GOT3 (cell line): ENCODE data around the gene SERPINE2.

Source experiments
- DNase-seq: peaks from one replicate; lab custom pipeline; 2025; ENCODE audit warnings: mixed read lengths; lab: John Stamatoyannopoulos, UW

The SERPINE2 gene

GRCh38 chr2:223973606-223974005, 65.5 kb downstream of the SERPINE2 start:
- DNase-seq = no peak

- no peak for DNase-seq
Measured at GRCh38 chr2:223972656-223973102, 66.4 kb downstream of the SERPINE2 start.

- DNase-seq = no peak
Measured at GRCh38 chr2:223971731-223972130, 67.4 kb downstream of the SERPINE2 start.

DNA sequence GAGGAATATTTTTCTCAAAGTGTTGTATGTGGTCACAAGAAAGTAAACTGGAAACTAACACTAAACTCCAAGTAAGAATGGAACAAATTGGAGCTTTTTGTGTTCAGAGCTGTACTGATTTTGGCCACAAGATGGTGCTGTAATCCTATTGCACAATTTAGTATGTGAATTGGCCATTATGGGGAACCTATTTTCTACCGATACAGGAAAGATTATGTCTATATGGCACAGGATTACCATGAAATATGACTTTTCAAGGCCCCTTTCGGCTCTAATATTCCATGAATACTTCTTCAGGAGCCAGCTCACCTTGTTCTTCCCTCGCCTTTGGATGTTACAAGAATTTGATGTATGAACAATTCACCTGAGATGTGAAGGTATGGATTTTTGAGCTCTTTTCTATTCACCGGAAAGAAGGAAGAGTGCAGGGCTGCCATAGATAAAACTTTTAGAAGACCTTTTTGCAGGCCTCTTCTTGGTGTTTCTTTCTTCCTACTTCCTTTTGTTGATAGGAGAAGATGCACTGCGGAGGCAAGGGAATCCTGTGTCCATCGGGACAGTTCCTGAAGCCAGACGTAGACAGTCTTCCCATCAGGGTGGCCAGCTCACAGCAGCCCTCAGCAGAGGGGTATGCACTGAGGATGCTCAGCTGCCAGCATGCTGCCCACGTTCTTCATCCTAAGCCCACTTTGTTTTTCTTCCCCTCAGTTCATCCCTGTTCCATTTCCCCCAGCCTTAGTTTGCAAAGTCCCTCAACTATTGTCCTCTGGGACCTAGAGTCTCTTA, 68.5 kb downstream of the SERPINE2 start:
- DNase-seq = no peak

DNA sequence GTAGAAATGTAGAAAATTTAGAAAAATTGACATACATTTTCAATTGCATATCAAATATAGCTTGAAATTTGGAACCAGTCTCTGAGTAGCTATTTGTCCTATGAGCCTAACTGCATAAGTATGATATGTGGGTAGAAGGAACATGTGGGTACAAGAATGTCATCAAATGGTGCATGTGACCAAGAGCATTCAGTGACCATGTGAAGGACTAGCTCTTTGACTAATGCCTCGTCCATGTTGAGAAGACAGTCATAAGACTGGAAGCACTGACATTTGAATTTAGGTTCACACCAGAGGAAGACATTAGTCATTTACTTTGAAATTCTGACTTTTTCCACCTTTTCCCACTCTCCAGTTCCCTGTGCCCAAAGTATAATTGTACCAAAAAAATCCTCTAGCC, 69.2 kb downstream of the SERPINE2 start:
- DNase-seq = no peak

DNA sequence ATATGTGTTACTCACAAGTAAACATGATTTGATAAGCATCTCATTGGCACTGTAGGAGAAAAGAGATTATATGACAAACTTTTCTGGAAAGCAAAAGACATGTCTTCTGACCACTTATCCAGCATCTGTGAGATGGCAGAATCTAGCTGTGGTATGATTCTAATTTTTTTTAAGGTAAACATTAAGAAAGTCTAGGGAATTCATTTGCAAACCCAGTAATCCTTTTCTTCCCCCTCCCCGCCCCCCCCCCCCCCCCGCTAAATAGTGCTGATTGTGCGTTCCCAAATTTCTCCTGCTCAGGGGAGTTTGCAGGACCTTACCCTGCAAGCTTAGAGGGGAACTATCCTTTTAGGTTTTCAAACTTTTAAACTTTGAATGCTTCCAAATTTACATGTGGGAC, 69.8 kb downstream of the SERPINE2 start:
- no peak for DNase-seq

GRCh38 chr2:223967981-223968380, 71.1 kb downstream of the SERPINE2 start:
- no peak for DNase-seq

DNA sequence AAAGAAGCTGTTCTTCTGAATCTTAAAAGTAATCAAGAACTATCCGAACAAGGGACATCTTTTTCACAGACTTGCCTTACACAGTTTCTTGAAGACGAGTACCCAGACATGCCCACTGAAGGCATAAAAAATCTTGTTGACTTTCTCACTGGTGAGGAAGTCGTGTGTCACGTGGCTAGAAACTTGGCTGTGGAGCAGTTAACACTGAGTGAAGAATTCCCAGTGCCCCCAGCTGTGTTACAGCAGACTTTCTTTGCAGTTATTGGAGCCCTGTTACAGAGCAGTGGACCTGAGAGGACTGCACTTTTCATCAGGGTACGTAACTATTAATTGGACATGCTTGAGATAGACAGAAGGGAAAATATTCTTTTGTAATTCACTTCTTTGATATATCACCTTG, 79.4 kb downstream of the SERPINE2 start:
- DNase-seq = no peak

DNA sequence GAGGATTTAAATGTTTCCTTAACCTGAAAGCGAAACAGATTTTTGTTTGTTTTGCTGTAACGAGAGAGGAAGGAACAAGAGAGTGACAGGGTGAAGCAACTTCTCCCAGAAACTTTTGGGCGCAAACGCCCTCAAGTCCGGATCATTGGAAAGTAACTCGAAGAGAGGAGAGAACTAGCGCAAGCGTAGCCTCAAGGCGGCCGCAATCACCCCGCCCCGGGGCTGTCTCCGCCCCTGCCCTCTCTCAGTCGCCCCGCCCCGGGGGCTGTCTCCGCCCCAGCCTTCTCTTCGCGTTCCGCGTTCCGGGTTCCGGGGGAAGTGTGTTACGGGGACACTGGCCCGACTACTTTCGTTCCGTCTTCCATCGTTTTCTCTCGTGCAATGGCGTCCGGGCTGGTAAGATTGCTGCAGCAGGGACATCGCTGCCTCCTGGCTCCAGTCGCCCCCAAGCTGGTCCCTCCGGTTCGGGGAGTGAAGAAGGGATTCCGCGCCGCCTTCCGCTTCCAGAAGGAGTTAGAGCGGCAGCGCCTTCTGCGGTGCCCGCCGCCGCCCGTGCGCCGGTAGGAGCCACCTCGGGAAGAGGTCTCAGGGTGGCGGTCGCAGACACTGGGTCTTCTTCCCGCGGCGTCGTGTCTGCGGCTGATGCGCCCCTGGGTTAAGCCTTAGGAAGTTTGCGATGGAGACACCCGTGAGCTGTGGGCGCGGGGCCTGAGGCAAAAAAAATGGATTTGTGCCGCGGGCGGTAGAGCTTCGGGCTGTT, 81.8 kb downstream of the SERPINE2 start, which contains the start of gene MRPL44:
MRPL44 (plus strand) TSS at position 372 of the 760 bp plus-strand sequence; CDS start at position 382, 10 bp downstream.
- peak; percentile 91 for DNase-seq

GRCh38 chr2:223956300-223956699, 82.8 kb downstream of the SERPINE2 start:
- no peak for DNase-seq

DNA sequence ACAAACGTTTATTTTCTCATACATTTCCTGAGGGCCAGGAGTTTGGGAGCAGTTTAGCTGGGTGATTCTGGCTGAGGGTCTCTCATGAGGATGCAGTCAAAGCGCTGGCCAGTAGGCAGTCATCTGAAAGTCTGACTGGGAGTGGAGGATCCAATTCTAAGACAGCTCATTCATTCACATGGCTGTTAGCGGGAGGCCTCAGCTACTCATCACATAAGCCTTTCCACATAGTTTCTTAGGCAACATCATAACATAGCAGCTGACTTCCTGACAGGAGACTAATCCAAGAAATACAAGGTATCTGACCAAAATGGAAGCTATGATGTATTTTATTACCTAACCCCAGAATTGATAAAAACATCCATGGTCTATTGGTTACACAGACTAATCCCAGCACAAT, 84.7 kb downstream of the SERPINE2 start:
- no peak for DNase-seq

DNA sequence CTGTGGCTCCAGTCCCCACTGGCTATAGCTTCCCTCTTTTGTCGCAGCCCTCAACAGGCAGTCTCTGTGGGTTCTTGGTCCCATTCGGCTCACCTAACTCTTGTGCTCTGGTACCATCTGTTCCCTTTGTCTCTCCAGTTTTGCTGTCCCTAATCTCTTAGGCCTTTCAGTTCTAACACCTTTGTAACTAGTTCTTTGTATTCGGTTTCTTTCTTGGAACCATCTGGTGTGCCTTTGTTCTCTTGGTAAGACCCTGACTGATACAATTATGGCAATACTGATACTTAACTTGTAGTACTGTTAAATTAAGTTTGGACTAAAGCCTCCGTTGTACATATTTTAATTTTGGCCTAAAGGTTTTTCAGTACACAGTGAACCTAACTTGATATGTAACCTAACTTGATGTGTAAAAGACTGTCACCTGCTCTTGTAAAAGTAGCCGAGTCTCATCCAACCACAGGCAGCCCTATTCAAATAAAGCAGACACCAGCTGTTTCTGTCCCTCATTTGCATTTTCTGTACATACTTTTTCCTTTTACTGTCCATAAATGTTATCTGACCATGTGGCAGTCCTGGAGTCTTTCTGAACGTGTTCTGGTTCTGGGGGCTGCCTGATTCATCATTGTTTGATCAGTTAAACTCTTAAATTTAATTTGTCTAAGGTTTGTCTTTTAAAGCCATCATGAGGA, 86.7 kb downstream of the SERPINE2 start:
- DNase-seq = no peak

DNA sequence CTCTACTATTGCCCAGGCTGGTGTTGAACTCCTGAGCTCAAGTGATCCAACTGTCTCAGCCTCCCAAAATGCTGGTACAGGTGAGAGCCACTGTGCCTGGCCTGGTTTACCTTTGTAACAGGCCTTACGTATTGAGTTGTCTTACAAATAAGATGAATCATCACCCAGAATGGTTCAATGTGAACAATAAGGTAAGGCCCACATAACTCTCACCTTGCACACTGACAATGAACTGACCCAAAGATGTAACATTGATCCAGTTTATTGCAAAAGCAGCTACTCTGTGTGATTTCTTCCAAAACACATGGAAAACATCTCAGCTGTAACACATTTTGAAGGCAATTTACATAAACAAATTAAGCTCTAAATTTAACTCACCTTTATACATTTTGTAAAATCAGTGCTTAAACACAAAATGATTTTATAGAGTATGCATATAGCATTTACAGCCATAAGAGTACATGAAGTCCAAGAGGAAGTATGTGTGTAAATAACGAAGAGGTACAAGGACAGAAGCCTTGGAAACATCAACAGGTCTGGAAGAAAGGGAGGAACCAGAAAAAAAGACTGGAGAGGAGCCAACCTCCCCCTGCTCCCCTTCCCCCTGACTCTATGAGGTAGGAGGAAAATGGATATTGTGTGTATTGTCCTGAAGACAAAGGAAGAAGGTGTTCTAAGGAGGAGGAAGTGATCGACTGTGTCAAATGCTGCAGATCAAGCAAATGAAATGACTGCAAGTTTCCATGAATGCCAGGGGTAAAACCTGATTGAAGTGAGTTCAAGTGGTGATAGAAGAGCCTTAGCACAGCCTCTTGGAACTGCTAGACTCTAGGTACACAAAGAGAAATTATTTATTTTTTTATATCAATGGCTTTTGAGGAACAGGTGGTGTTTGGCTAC, 88.4 kb downstream of the SERPINE2 start:
- DNase-seq = no peak

- DNase-seq = no peak
Measured at GRCh38 chr2:223949241-223949840, 89.7 kb downstream of the SERPINE2 start.

DNA sequence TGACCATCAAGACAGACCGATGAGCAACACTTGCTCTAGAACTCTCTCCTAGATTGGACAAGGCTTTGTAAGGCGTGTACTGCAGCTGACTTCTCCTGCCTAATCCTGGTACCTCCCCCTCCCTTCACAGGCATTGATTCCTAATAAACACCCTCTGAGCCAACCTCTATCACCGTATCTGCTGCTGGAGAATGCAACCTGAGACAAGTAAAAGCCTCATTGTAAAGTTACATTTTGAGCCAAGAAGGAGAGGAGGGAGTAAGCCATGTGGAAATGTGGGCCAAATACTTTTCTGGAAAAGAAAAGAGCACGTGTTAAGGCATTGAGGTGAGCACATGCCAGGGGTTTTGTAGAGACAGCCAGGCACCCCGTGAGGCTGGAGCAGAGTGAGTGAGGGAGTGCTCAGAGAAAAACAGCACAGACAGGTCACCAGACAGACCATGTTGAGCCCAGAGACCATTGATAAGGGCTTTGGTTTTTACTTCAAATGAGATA, 91.3 kb downstream of the SERPINE2 start:
- DNase-seq = no peak

- no peak for DNase-seq
Measured at GRCh38 chr2:223945755-223946154, 93.3 kb downstream of the SERPINE2 start.

DNA sequence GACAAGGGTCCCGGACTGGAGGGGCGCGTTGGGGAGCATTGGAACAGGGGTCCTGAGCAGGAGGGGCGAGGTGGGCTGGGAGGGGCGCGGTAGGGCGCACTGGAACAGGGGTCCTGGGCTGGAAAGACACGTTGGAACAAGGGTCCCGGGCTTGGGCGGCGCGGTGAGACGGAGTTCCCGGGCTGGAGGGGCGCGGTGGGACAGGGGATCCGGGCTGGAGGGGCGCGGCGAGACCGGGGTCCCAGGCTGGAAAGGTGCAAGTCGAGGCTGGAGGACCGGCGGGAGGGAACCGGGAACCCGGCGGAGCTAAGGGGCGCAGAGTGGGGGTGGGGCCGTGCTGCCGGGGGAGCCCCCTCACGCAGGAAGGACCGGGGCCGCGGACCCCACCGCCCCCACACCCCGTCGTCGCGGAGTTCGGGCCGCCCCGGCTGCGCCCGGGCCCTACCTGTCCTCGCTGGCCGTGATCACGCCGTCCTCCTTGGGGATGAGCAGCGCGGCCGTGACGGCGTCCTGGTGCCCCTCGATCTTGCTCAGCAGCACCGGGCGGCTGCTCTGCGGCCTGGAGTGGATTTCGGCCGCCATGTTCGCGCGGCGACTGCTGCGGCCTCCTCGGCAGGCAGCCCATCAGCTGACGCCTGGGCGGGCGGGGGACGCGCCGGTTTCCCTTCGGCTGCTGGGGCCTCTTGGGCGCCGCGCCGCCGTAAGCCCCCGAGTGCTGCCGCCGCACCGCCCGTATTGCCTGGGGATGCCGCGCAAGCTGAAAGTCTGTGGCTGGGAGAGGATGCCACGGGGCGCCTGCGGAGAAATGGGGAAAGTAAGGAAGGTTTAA, 94.2 kb downstream of the SERPINE2 start, which contains the start of gene WDFY1:
WDFY1 (minus strand) TSS at position 633 of the 829 bp plus-strand sequence; CDS start at position 582, 51 bp downstream.
- peak; percentile 47 for DNase-seq

DNA sequence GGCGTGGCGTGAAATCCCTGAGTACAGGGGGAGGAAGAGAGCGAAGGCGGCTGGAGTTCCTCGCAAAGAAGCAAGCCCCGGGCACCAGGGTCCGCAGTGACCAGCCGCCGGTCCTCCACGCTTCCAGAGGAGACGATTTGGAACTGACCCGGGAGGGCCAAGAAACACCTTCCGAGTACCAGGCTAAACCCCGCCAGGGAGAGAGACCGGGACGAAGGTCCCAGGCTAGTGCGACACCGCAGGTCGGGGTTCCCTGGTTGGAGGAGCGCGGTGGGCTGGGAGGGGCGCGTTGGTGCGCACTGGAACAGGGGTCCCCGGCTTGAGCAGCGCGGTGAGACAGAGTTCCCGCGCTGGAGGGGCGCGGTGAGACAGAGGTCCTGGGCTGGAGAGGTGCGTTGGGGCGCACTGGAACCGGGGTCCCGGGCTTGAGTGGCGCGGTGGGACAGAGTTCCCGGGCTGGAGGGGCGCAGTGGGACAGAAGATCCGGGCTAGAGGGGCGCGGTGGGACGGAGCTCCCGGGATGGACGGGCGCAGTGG, 94.9 kb downstream of the SERPINE2 start:
- peak; percentile 9 for DNase-seq

- DNase-seq = no peak
Measured at GRCh38 chr2:223943561-223944008, 95.5 kb downstream of the SERPINE2 start.
